Astrocyte of the cerebellum (primary cell): ENCODE measurements around the gene ZMAT5.
A peak's percentile ranks its signal among the peaks of the same experiment; 100 is the strongest.

ENCODE experiments used
- DNase-seq: peaks from one replicate; pipeline ENCODE4 v3.0.0-alpha.2; 2011; ENCODE audit warnings: low read depth
- H3K4me3 ChIP-seq: 2 replicates; pipeline ENCODE4 v1.5.1; 2011; ENCODE audit warnings: mild to moderate bottlenecking, low read depth, low read length, moderate library complexity
- CTCF ChIP-seq: IDR thresholded peaks from 2 replicates; pipeline ENCODE4 v1.5.1; 2012; ENCODE audit warnings: low read length, low read depth, moderate library complexity, mild to moderate bottlenecking; ENCODE audit errors: missing control alignments
- in situ Hi-C: cut with HindIII; loops from 2 replicates; pipeline ENCODE4 v1.10.0; 2017; ENCODE audit warnings: low sequenced_read_pairs

ZMAT5 gene

DNA sequence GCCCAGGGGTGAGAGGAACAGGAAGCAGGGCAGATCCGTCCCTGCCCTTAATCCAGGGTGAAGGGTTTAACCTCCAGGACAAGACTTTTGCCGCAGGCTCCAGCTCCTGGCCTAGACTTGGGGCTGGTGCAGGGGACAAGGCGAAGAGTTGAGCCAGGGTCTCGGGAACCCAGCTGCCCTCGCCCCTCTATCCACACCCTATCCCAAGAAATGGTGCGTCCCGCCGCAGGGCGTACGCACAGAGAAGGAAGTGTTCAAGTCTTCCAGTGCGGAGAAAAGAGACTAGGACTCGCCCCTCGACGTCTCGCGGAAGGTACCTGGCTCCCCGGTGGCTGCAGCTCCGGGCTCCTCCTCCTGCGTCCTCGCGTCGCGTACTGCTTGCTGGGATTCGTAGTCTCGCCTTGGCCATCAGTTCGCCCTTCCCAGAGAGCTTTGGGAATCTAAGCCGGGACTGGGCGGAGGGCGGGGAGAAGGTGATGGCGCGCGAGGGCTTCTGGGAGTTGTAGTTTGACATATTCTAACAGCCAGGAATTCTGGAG lies at the start of gene ZMAT5:
TSS of gene ZMAT5 (minus strand) at position 376 of the 539 bp plus-strand sequence. CDS start 18,463 bp downstream, outside the sequence.
- no peak for TF ChIP-seq CTCF
- H3K4me3 ChIP-seq = peak within 1 kb of the TSS; percentile 100
- peak; percentile 93 for DNase-seq
- in situ Hi-C loops = no loop called here

DNA sequence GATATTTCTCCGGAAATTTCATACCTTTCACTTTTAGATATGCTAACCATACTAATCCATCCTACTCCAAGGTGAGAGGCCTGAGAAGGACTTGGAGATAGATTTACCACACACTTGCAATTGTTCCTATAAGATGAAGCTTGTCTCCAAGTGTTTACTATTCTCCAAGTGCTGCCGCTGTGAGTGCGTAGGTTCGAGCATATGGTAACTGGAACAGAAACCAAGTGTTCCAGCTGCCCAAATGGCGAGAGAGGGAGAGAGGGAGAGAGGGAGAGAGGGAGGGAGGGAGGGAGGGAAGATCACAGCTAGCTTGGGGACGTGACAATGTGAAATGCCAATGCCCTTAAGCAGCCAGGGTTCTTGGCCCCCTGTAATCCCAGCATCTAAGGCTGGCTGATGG lies 49.7 kb upstream of the ZMAT5 start:
- no peak for TF ChIP-seq CTCF
- H3K4me3 ChIP-seq = no peak overlapping the region
- no peak for DNase-seq
- in situ Hi-C loops = loop anchor here (5.0 kb wide), 1 partner anchor 101 kb away; no protein-coding TSS in a partner anchor

DNA sequence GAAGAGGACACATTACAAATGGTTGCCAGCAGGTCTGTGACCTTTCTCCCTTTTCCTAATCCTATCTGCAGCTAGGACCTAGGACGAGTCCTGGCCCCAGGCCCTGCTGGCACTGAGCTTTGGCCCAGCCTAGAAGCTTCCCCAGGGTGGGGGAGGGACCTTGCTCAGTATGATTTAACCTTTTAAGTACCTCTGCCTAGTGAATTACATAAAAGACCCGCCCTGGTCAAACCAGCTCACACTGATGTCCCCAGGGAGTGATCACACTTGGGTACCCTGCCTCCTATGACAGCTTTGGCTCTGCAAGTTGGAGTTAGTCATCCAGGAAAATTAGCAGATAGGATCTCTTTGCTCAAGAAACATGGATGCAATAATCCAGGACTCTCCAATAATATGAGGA lies 49.3 kb upstream of the ZMAT5 start:
- in situ Hi-C loops = loop anchor here (5.0 kb wide), 1 partner anchor 101 kb away; no protein-coding TSS in a partner anchor
- TF ChIP-seq CTCF = no peak
- no peak for DNase-seq
- no peak overlapping the region for H3K4me3 ChIP-seq

GRCh38 chr22:29815580-29815979 lies 48.8 kb upstream of the ZMAT5 start:
- H3K4me3 ChIP-seq = no peak overlapping the region
- no peak for TF ChIP-seq CTCF
- no peak for DNase-seq
- in situ Hi-C loops = loop anchor here (5.0 kb wide), 1 partner anchor 102 kb away; no protein-coding TSS in a partner anchor

DNA sequence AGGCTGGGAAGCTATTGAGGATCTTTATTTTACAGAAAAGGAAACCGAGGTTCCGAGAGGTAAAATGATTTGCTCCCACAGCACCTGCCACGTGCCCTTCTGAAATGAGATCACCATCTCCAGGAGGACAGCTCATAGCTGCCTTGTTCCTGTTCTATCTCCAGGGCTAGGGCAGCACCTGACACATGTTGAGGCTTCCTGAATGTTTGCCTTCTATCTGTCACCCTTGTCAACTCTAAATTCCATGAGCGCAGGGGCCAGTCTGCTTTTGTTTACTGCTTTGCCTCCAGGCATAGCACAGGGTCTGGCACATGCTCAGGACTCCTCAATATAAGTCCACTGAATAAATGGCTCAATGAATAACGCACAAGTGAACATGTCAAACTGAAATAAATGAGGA lies 47.2 kb upstream of the ZMAT5 start:
- no peak for DNase-seq

DNA sequence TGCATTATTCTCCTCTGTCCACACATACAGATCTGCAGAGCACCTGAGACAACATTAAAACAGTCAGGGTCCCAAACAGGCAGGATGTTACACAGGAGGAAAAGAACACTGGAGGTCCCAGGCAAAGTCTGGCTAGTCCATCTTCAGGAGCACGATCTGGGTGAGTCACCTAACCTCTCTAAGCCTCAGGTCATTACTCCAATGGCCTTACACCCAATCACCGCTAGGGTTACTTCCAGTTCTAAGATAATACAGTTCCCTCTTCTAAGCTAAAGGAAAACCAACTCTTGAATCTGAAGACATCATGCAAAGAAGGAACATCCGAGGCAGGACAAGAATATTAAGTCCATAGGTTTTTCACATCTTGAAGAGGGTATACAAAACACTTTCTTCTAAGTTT lies 46.8 kb upstream of the ZMAT5 start:
- H3K4me3 ChIP-seq = no peak overlapping the region
- no peak for DNase-seq
- TF ChIP-seq CTCF = no peak
- in situ Hi-C loops = no loop called here

More for the DNA sequence above, 47.2 kb upstream of the ZMAT5 start:
- H3K4me3 ChIP-seq = no peak overlapping the region
- in situ Hi-C loops = no loop called here
- no peak for TF ChIP-seq CTCF

GRCh38 chr22:29813126-29813525 lies 46.3 kb upstream of the ZMAT5 start:
- no peak overlapping the region for H3K4me3 ChIP-seq
- in situ Hi-C loops = no loop called here
- DNase-seq = no peak
- TF ChIP-seq CTCF = no peak
